Panc1 (cell line): ENCODE results near the gene MNT. TPM values are rescaled to one million over a fixed set of nuclear protein-coding genes. Genes with fewer than 3 reads are reported as not detected.

ENCODE experiments used
- ATAC-seq: fragments of 200-7000 bp; cut with Tn5 transposase; 2 replicates; pipeline ENCODE4 v1.9.1; 2020; ENCODE audit warnings: mild to moderate bottlenecking, moderate library complexity
- BruUV-seq: library from RNA; stranded (reverse); fragments of 400-500 nt; replicated peaks from 2 replicates; lab custom pipeline; 2021; lab: Mats Ljungman, UMichigan
- CTCF ChIA-PET: fragments of 300-600 bp; sonication (Branson Sonifier 250); formaldehyde crosslinking; loops from one replicate; lab custom pipeline; 2022; ENCODE audit warnings: antibody characterized with exemption; lab: Charles Lee
- POLR2A ChIA-PET: fragments of 300-600 bp; sonication (Branson Sonifier 250); formaldehyde crosslinking; loops from one replicate; lab custom pipeline; 2022; ENCODE audit warnings: antibody characterized with exemption; lab: Charles Lee
- DNase-seq: peaks from one replicate; pipeline ENCODE4 v3.0.0-alpha.2; 2010; ENCODE audit warnings: low read depth, low spot score
- H3K27ac ChIP-seq: 2 replicates; pipeline ENCODE4 v1.5.1; 2011; ENCODE audit warnings: mild to moderate bottlenecking, low read length, inconsistent platforms
- H3K27me3 ChIP-seq: fragments of 200-500 bp; sonication (Bioruptor generic); 2 replicates; pipeline ENCODE4 v1.6.0; 2014; ENCODE audit warnings: low read length, inconsistent platforms; ENCODE audit not compliant: control insufficient read depth, insufficient read depth
- H3K36me3 ChIP-seq: fragments of 200-500 bp; sonication (Bioruptor generic); 2 replicates; pipeline ENCODE4 v1.5.1; 2014; ENCODE audit warnings: inconsistent platforms, mild to moderate bottlenecking, low read length, moderate library complexity; ENCODE audit not compliant: control insufficient read depth, insufficient read depth
- H3K4me1 ChIP-seq: 2 replicates; pipeline ENCODE4 v1.5.1; 2011; ENCODE audit warnings: inconsistent platforms, mild to moderate bottlenecking, low read length, moderate library complexity; ENCODE audit not compliant: control insufficient read depth, insufficient read depth
- H3K4me3 ChIP-seq, 2 experiments: 2 replicates each; pipeline ENCODE4 v1.5.1; 2011 to 2012; ENCODE audit warnings: low read depth in 2 of 2, low read length in 2 of 2, mild to moderate bottlenecking in 2 of 2, inconsistent platforms in 1 of 2, moderate library complexity in 1 of 2
- H3K9me3 ChIP-seq: fragments of 200-500 bp; sonication (Bioruptor generic); 2 replicates; pipeline ENCODE4 v1.5.1; 2014; ENCODE audit warnings: low read depth, mild to moderate bottlenecking, inconsistent platforms, low read length, moderate library complexity; ENCODE audit not compliant: control insufficient read depth, insufficient read depth
- POLR2AphosphoS5 ChIP-seq: IDR thresholded peaks from 2 replicates; pipeline ENCODE4 v1.6.1; 2012; ENCODE audit warnings: mild to moderate bottlenecking, low read depth, low read length, moderate library complexity
- SIN3A ChIP-seq: IDR thresholded peaks from 2 replicates; pipeline ENCODE4 v1.6.1; 2012; ENCODE audit warnings: low read depth, mild to moderate bottlenecking, low read length, moderate library complexity, borderline replicate concordance; ENCODE audit not compliant: insufficient read depth
- TCF7L2 ChIP-seq: IDR thresholded peaks from 2 replicates; pipeline ENCODE4 v1.6.1; 2011; ENCODE audit warnings: mild to moderate bottlenecking, low read depth, low read length, inconsistent platforms
- in situ Hi-C: cut with HindIII; loops from 2 replicates; pipeline ENCODE4 v1.10.0; 2016; ENCODE audit warnings: low sequenced_read_pairs, low pct_unique_long_range_greater_than_20kb
- intact Hi-C: fragments of 100-400 bp; cut with micrococcal nuclease; formaldehyde crosslinking; loops from one replicate; pipeline ENCODE4 v1.10.0; 2022; ENCODE audit not compliant: unreplicated experiment
- total RNA-seq: library from RNA; stranded (reverse); gene quantifications from one replicate; pipeline ENCODE4 v1.2.1, GENCODE V29; 2021; ENCODE audit not compliant: unreplicated experiment
- TF ChIP-seq, protein P1 (sequence below), 2 experiments: IDR thresholded peaks; 2 replicates each; pipeline ENCODE4 v1.6.1; 2011 to 2012; ENCODE audit warnings: low read depth in 2 of 2, control low read depth in 1 of 2, low read length in 1 of 2, mild to moderate bottlenecking in 1 of 2, moderate library complexity in 1 of 2; ENCODE audit not compliant: insufficient read depth in 1 of 2
- TF ChIP-seq, protein P2 (sequence below): fragments of 450-650 bp; IDR thresholded peaks from 2 replicates; pipeline ENCODE4 v1.5.1; 2017; ENCODE audit warnings: mild to moderate bottlenecking

MNT gene
- total RNA-seq, 1 experiment from 2014 or later: 31.8 TPM

DNA sequence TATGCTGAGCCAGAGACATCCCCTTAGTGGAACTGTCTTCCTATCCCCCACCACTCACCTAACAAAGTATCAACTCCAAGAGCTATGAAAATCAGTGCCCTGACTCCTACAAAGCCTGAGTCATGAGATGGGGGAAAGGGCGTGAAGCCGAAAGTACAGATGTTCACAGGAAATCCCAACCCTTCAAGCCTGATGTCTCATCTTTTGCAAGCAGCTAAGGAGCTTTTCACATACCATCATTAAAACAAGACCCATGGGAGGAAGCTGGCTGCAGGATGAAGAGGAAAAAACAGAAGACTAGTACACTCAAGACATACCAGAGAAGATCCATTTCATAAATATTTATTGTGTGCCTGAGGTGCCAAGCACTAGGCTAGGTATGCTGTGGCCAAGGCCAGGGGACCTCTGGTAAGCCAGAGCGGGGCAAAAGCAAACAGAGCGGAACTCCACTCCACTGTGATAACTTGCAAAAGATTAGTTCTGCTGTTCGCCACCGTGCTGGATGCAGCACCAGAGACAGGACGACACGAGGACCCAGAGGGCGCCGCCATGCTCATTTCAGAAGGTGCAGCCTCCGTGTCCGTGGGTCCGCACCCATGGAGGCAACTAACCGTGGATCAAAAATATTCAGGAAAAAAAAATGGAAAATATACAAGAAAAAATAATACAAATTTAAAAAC, 4.5 kb upstream of the MNT start:
- Histone ChIP-seq H3K27me3 (no peaks in the 10 kb centered on the region), H3K9me3 (no peaks in the 10 kb centered on the region), H3K4me3 (no peak overlapping the region), H3K27ac (no peak overlapping the region), H3K4me1 (no peaks in the 10 kb centered on the region), H3K36me3 (no peaks in the 10 kb centered on the region)
- intact Hi-C loops (no loop called here), in situ Hi-C loops (no loop called here)
- ChIA-PET CTCF (no interaction called here), POLR2A (interaction anchor here (1.1 kb wide), 1 partner anchor 13 kb away, joined by 4 read pairs; no protein-coding TSS in a partner anchor)
- no TSS peak for BruUV-seq
- DNase-seq (no peak), ATAC-seq (no peak)
- TF ChIP-seq TCF7L2 (no peak), SIN3A (no peak), POLR2AphosphoS5 (no peak)
- TF ChIP-seq, protein P1, sequence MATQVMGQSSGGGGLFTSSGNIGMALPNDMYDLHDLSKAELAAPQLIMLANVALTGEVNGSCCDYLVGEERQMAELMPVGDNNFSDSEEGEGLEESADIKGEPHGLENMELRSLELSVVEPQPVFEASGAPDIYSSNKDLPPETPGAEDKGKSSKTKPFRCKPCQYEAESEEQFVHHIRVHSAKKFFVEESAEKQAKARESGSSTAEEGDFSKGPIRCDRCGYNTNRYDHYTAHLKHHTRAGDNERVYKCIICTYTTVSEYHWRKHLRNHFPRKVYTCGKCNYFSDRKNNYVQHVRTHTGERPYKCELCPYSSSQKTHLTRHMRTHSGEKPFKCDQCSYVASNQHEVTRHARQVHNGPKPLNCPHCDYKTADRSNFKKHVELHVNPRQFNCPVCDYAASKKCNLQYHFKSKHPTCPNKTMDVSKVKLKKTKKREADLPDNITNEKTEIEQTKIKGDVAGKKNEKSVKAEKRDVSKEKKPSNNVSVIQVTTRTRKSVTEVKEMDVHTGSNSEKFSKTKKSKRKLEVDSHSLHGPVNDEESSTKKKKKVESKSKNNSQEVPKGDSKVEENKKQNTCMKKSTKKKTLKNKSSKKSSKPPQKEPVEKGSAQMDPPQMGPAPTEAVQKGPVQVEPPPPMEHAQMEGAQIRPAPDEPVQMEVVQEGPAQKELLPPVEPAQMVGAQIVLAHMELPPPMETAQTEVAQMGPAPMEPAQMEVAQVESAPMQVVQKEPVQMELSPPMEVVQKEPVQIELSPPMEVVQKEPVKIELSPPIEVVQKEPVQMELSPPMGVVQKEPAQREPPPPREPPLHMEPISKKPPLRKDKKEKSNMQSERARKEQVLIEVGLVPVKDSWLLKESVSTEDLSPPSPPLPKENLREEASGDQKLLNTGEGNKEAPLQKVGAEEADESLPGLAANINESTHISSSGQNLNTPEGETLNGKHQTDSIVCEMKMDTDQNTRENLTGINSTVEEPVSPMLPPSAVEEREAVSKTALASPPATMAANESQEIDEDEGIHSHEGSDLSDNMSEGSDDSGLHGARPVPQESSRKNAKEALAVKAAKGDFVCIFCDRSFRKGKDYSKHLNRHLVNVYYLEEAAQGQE (IDR thresholded peaks at IDR 0.05; ENCODE audit: insufficient read depth in 1 of 2, low read depth in 2 of 2, low read length in 1 of 2): no peak
- TF ChIP-seq, protein P2, sequence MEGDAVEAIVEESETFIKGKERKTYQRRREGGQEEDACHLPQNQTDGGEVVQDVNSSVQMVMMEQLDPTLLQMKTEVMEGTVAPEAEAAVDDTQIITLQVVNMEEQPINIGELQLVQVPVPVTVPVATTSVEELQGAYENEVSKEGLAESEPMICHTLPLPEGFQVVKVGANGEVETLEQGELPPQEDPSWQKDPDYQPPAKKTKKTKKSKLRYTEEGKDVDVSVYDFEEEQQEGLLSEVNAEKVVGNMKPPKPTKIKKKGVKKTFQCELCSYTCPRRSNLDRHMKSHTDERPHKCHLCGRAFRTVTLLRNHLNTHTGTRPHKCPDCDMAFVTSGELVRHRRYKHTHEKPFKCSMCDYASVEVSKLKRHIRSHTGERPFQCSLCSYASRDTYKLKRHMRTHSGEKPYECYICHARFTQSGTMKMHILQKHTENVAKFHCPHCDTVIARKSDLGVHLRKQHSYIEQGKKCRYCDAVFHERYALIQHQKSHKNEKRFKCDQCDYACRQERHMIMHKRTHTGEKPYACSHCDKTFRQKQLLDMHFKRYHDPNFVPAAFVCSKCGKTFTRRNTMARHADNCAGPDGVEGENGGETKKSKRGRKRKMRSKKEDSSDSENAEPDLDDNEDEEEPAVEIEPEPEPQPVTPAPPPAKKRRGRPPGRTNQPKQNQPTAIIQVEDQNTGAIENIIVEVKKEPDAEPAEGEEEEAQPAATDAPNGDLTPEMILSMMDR: no peak

DNA sequence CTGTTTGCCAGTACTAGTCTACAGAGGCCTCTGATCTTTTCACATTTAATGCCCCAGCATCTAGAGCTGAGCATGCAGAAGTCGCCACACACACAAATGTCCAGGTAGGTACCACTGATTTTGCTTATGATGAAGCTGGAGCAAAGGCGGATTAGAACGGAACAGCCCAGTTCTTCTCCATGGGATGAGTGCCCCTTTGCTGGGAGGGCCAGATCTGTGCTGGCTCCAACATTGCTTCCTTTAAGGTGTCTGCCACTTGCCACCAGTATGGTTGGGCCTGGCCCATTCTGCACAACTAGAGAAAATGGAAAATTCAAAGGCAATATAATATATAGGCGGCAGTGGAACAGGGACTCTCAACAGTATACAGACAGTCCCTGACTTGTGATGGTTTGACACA, 2.2 kb upstream of the MNT start:
- H3K27me3 ChIP-seq: no peaks in the 10 kb centered on the region
- BruUV-seq: no TSS peak
- no peak overlapping the region for H3K4me3 ChIP-seq
- no peak for TF ChIP-seq SIN3A
- TF ChIP-seq, protein P1 (IDR thresholded peaks at IDR 0.05; ENCODE audit: insufficient read depth in 1 of 2, low read depth in 2 of 2, low read length in 1 of 2): no peak
- no peak for TF ChIP-seq POLR2AphosphoS5
- no peak for TF ChIP-seq TCF7L2
- TF ChIP-seq, protein P2: no peak
- ATAC-seq: no peak
- ChIA-PET POLR2A (no interaction called here), CTCF (interaction anchor here (1.9 kb wide), 1 partner anchor 21 kb away, joined by 15 read pairs; no protein-coding TSS in a partner anchor)
- no peaks in the 10 kb centered on the region for H3K36me3 ChIP-seq
- in situ Hi-C loops (no loop called here), intact Hi-C loops (no loop called here)
- no peak overlapping the region for H3K27ac ChIP-seq
- no peaks in the 10 kb centered on the region for H3K9me3 ChIP-seq
- DNase-seq: no peak
- peaks cover 5% of the 10 kb centered on the region for H3K4me1 ChIP-seq
